H1 (cell line): ENCODE data around the gene ARHGEF28. TPM values are rescaled to one million over a fixed set of nuclear protein-coding genes. Genes with fewer than 3 reads are reported as not detected.

Experiments
- CTCF ChIA-PET: fragments of 300-600 bp; sonication (Branson Sonifier 250); formaldehyde crosslinking; loops from one replicate; lab custom pipeline; 2021; ENCODE audit not compliant: partially characterized antibody; lab: Charles Lee
- POLR2A ChIA-PET: fragments of 300-600 bp; sonication (Branson Sonifier 250); formaldehyde crosslinking; loops from one replicate; lab custom pipeline; 2021; ENCODE audit warnings: inconsistent platforms; ENCODE audit not compliant: partially characterized antibody; lab: Charles Lee
- DNase-seq, 2 experiments: peaks; one replicate each; pipeline versions ENCODE4 v3.0.0 to v3.0.0-alpha.2; 2010 to 2022; ENCODE audit warnings: low spot score in 2 of 2, low read depth in 1 of 2, mixed read lengths in 1 of 2
- FAIRE-seq: peaks from 2 replicates; lab custom pipeline; 2011; peaks lifted over from hg19 to GRCh38; lab: Jason Lieb, UNC
- H2AFZ ChIP-seq: 2 replicates; pipeline ENCODE4 v1.8.1; 2012; ENCODE audit warnings: low read length, inconsistent platforms
- H2AK5ac ChIP-seq: 2 replicates; pipeline ENCODE4 v1.6.1; 2013; ENCODE audit warnings: low read depth, low read length
- H2BK120ac ChIP-seq: replicated peaks from 2 replicates; pipeline ENCODE3; 2013; ENCODE audit warnings: low read depth, low read length, inconsistent platforms
- H2BK12ac ChIP-seq: 2 replicates; pipeline ENCODE4 v1.6.1; 2013; ENCODE audit warnings: low read depth, low read length
- H2BK15ac ChIP-seq: 2 replicates; pipeline ENCODE4 v1.6.1; 2013; ENCODE audit warnings: low read length
- H2BK20ac ChIP-seq: 2 replicates; pipeline ENCODE4 v1.6.1; 2013; ENCODE audit warnings: low read length
- H2BK5ac ChIP-seq: 2 replicates; pipeline ENCODE4 v1.6.1; 2013; ENCODE audit warnings: low read depth, low read length
- H3K14ac ChIP-seq: 2 replicates; pipeline ENCODE4 v1.6.1; 2013; ENCODE audit warnings: inconsistent platforms; ENCODE audit not compliant: insufficient read length
- H3K18ac ChIP-seq: 2 replicates; pipeline ENCODE4 v1.6.1; 2013; ENCODE audit warnings: low read length; ENCODE audit errors: extremely low read depth
- H3K23ac ChIP-seq: 2 replicates; pipeline ENCODE4 v1.6.1; 2013; ENCODE audit warnings: inconsistent platforms; ENCODE audit not compliant: insufficient read length
- H3K23me2 ChIP-seq: 2 replicates; pipeline ENCODE4 v1.6.1; 2013; ENCODE audit warnings: low read depth, low read length
- H3K27ac ChIP-seq: 2 replicates; pipeline ENCODE4 v1.6.1; 2011; ENCODE audit warnings: low read depth, low read length, inconsistent platforms
- H3K27me3 ChIP-seq, 4 experiments: replicated peaks in 1 of 4; 1 replicate in 1 of 4; 2 replicates in 3 of 4; pipeline versions ENCODE4 v1.6.1 to v1.8.1; 2011 to 2013; ENCODE audit warnings: low read length in 3 of 4, mild to moderate bottlenecking in 3 of 4, inconsistent platforms in 2 of 4, mixed read lengths in 2 of 4, moderate library complexity in 1 of 4; ENCODE audit not compliant: control insufficient read depth in 3 of 4, insufficient read depth in 3 of 4; ENCODE audit errors: extremely low read depth in 1 of 4
- H3K36me3 ChIP-seq, 4 experiments: 2 replicates each; pipeline versions ENCODE4 v1.6.1 to v1.8.1; 2011 to 2013; ENCODE audit warnings: mild to moderate bottlenecking in 4 of 4, low read length in 3 of 4, moderate library complexity in 2 of 4, control low read depth in 1 of 4, inconsistent platforms in 1 of 4; ENCODE audit not compliant: insufficient read depth in 4 of 4, control insufficient read depth in 2 of 4
- H3K4ac ChIP-seq: replicated peaks from 2 replicates; pipeline ENCODE3; 2013; ENCODE audit warnings: low read length, low read depth, mixed read lengths, inconsistent platforms; ENCODE audit not compliant: insufficient read length
- H3K4me1 ChIP-seq, 4 experiments: replicated peaks in 1 of 4; 1 replicate in 1 of 4; 2 replicates in 3 of 4; pipeline versions ENCODE4 v1.6.1 to v1.8.1; 2011 to 2013; ENCODE audit warnings: low read length in 3 of 4, inconsistent platforms in 2 of 4, mixed read lengths in 1 of 4; ENCODE audit not compliant: insufficient read depth in 4 of 4, control insufficient read depth in 3 of 4
- H3K4me2 ChIP-seq, 2 experiments: 2 replicates each; pipeline versions ENCODE4 v1.6.1 to v1.8.1; 2011 to 2013; ENCODE audit warnings: low read depth in 2 of 2, low read length in 2 of 2, control low read depth in 1 of 2, inconsistent platforms in 1 of 2, mild to moderate bottlenecking in 1 of 2; ENCODE audit not compliant: insufficient read depth in 1 of 2
- H3K4me3 ChIP-seq, 4 experiments: fragments of 200-600, 300-600 bp in 1 of 4; sonication (generic), shearing (Covaris generic), sonication (Bioruptor Twin) in 1 of 4; 2 replicates each; pipeline versions ENCODE4 v1.5.1 to v1.8.1; 2011 to 2016; ENCODE audit warnings: low read length in 4 of 4, low read depth in 3 of 4, control low read depth in 2 of 4, inconsistent platforms in 2 of 4, mild to moderate bottlenecking in 2 of 4, mixed read lengths in 1 of 4, moderate library complexity in 1 of 4; ENCODE audit not compliant: insufficient read depth in 2 of 4; ENCODE audit errors: extremely low read depth in 1 of 4
- H3K56ac ChIP-seq: replicated peaks from 2 replicates; pipeline ENCODE3; 2013; ENCODE audit warnings: low read depth, mild to moderate bottlenecking, mixed read lengths, low read length, inconsistent platforms; ENCODE audit not compliant: insufficient read length
- H3K79me1 ChIP-seq: 2 replicates; pipeline ENCODE4 v1.6.1; 2013; ENCODE audit warnings: low read depth, low read length, control low read depth
- H3K79me2 ChIP-seq, 2 experiments: 2 replicates each; pipeline versions ENCODE4 v1.6.1 to v1.8.1; 2012 to 2013; ENCODE audit warnings: low read length in 2 of 2, mild to moderate bottlenecking in 2 of 2, inconsistent platforms in 1 of 2; ENCODE audit not compliant: insufficient read depth in 2 of 2, control insufficient read depth in 1 of 2
- H3K9ac ChIP-seq, 4 experiments: replicated peaks in 1 of 4; 1 replicate in 1 of 4; 2 replicates in 3 of 4; pipeline versions ENCODE4 v1.6.1 to v1.8.1; 2011 to 2013; ENCODE audit warnings: low read depth in 3 of 4, low read length in 3 of 4, control low read depth in 2 of 4, mild to moderate bottlenecking in 2 of 4, moderate library complexity in 2 of 4, inconsistent platforms in 1 of 4; ENCODE audit errors: extremely low read depth in 1 of 4
- H3K9me3 ChIP-seq, 2 experiments: 2 replicates each; pipeline versions ENCODE4 v1.6.1 to v1.8.1; 2012 to 2013; ENCODE audit warnings: mild to moderate bottlenecking in 2 of 2, moderate library complexity in 2 of 2, control low read depth in 1 of 2, inconsistent platforms in 1 of 2, low read depth in 1 of 2, low read length in 1 of 2, mixed read lengths in 1 of 2; ENCODE audit not compliant: insufficient read depth in 2 of 2
- H4K20me1 ChIP-seq, 2 experiments: replicated peaks in 1 of 2; 2 replicates each; pipeline versions ENCODE3 to v1.8.1; 2011 to 2013; ENCODE audit warnings: inconsistent platforms in 2 of 2, low read length in 2 of 2, mild to moderate bottlenecking in 1 of 2; ENCODE audit not compliant: insufficient read depth in 2 of 2, control insufficient read depth in 1 of 2
- H4K5ac ChIP-seq: 2 replicates; pipeline ENCODE4 v1.6.1; 2013; ENCODE audit warnings: low read length, low read depth, mixed read lengths, inconsistent platforms; ENCODE audit not compliant: insufficient read length
- H4K8ac ChIP-seq: 2 replicates; pipeline ENCODE4 v1.8.0; 2013; ENCODE audit warnings: mild to moderate bottlenecking, moderate library complexity, low read length, inconsistent platforms; ENCODE audit not compliant: insufficient read depth; ENCODE audit errors: extremely low read depth
- H4K91ac ChIP-seq: replicated peaks from 2 replicates; pipeline ENCODE3; 2013; ENCODE audit warnings: low read length, mixed read lengths, inconsistent platforms; ENCODE audit not compliant: insufficient read length
- ASH2L ChIP-seq: fragments of 200-600, 300-600 bp; sonication (generic); IDR thresholded peaks from one replicate; pipeline ENCODE4 v1.7.1; 2017; ENCODE audit warnings: low read length
- CBX5 ChIP-seq: fragments of 300-800, 300-1000 bp; sonication (generic); IDR thresholded peaks from 2 replicates; pipeline ENCODE4 v1.7.1; 2016; ENCODE audit warnings: antibody characterized with exemption, low read length, low read depth
- CTBP2 ChIP-seq: IDR thresholded peaks from 2 replicates; pipeline ENCODE4 v1.7.0; 2011; ENCODE audit warnings: borderline replicate concordance, mild to moderate bottlenecking, moderate library complexity, mixed read lengths, low read length; ENCODE audit not compliant: insufficient read depth, insufficient read length
- EGR1 ChIP-seq: IDR thresholded peaks from 2 replicates; pipeline ENCODE4 v1.6.1; 2011; ENCODE audit warnings: low read depth, low read length, borderline replicate concordance
- GABPA ChIP-seq: IDR thresholded peaks from 2 replicates; pipeline ENCODE4 v1.6.1; 2011; ENCODE audit warnings: mild to moderate bottlenecking, low read length, moderate library complexity, borderline replicate concordance; ENCODE audit not compliant: insufficient read depth
- HDAC2 ChIP-seq, 2 experiments: fragments of 300-600 bp in 1 of 2; sonication (generic) in 1 of 2; IDR thresholded peaks; 2 replicates each; pipeline ENCODE4 v1.6.1; 2011 to 2012; ENCODE audit warnings: low read depth in 2 of 2, low read length in 2 of 2, mild to moderate bottlenecking in 2 of 2, moderate library complexity in 2 of 2, borderline replicate concordance in 1 of 2, inconsistent platforms in 1 of 2
- RXRA ChIP-seq: IDR thresholded peaks from 2 replicates; pipeline ENCODE4 v1.6.1; 2011; ENCODE audit warnings: low read depth, mild to moderate bottlenecking, low read length, moderate library complexity; ENCODE audit not compliant: insufficient read depth
- SIRT6 ChIP-seq: IDR thresholded peaks from one replicate; pipeline ENCODE4 v1.7.1; 2012; ENCODE audit warnings: low read length, inconsistent platforms
- SUZ12 ChIP-seq: fragments of 200-600 bp; sonication (generic); IDR thresholded peaks from 2 replicates; pipeline ENCODE4 v1.6.1; 2012; ENCODE audit warnings: mild to moderate bottlenecking, inconsistent platforms, low read length, moderate library complexity, mixed read lengths
- YY1 ChIP-seq: IDR thresholded peaks from 2 replicates; pipeline ENCODE4 v1.6.1; 2011; ENCODE audit warnings: low read depth, mild to moderate bottlenecking, low read length
- WGBS, 2 experiments: shearing (Covaris generic) in 1 of 2; methylation state at CpG; one replicate each; pipeline versions ENCODE4 v1.1.6 to v1.1.7; 2013 to 2015; ENCODE audit warnings: low lambda C conversion rate in 2 of 2, mixed read lengths in 2 of 2, inconsistent platforms in 1 of 2, low coverage in 1 of 2, missing lambda C conversion rate in 1 of 2; ENCODE audit not compliant: insufficient replicate concordance in 2 of 2, insufficient coverage in 1 of 2, insufficient read length in 1 of 2; ENCODE audit errors: extremely low coverage in 1 of 2, missing lambda C conversion rate in 1 of 2; 5-methylcytosine and 5-hydroxymethylcytosine counted together
- polyA plus RNA-seq, 7 experiments: library from polyadenylated mRNA; depleted of rRNA in 3 of 7; stranded (reverse) in 5 of 7; unstranded in 2 of 7; fragments of >200 nt in 5 of 7; fragments of 200-250 nt in 2 of 7; gene quantifications; 1 replicate in 5 of 7; 2 replicates in 1 of 7; 4 replicates in 1 of 7; pipeline versions ENCODE4 v1.2.1 to v1.2.3, GENCODE V29; 2011 to 2013; ENCODE audit warnings: missing spikeins in 2 of 7, mixed read lengths in 2 of 7
- total RNA-seq: library from RNA; stranded (reverse); fragmentation: NEBNext Ultra II Directional; extraction: Animal tissue kit (Norgen Biotek cat#: 25700); gene quantifications from 2 replicates; pipeline ENCODE4 v1.2.1, GENCODE V29; 2021
- TF ChIP-seq, protein P1 (sequence below): IDR thresholded peaks from 2 replicates; pipeline ENCODE4 v1.6.1; 2012; ENCODE audit warnings: inconsistent platforms

Gene ARHGEF28
- total and polyA plus RNA-seq, 2 of the 8 experiments (the other 6 are each of a cell fraction or from before 2014, with no cell fraction given), result 0.33 to 1.0 TPM

GRCh38 chr5:73642344-73642743, 16.3 kb downstream of the ARHGEF28 start:
- Histone ChIP-seq H4K20me1 (no peaks in the 10 kb centered on the region), H3K4ac (no peak overlapping the region), H3K27me3 (no peaks in the 10 kb centered on the region; a peak in 1 of 7 replicates), H2BK5ac (no peak overlapping the region), H3K27ac (no peak overlapping the region), H4K8ac (no peak overlapping the region), H2BK12ac (no peak overlapping the region), H2BK120ac (no peak overlapping the region), H3K9me3 (no peaks in the 10 kb centered on the region), H2AFZ (no peak overlapping the region), H2BK20ac (no peak overlapping the region), H3K56ac (no peak overlapping the region), H3K9ac (no peak overlapping the region), H2AK5ac (no peak overlapping the region), H3K23ac (no peak overlapping the region), H3K4me3 (no peak overlapping the region), H3K79me2 (no peaks in the 10 kb centered on the region), H3K14ac (no peak overlapping the region), H2BK15ac (no peak overlapping the region), H3K4me2 (no peak overlapping the region), H3K79me1 (no peaks in the 10 kb centered on the region), H3K18ac (no peak overlapping the region), H4K5ac (no peak overlapping the region), H3K36me3 (no peaks in the 10 kb centered on the region), H3K23me2 (no peaks in the 10 kb centered on the region; the same call in 1 of the 2 replicates), H3K4me1 (peaks cover 3 to 9% (median 4%) of the 10 kb centered on the region in 4 experiments; a peak in 6 of 7 replicates), H4K91ac (no peak overlapping the region)
- POLR2A ChIA-PET, result no interaction called here
- CTCF ChIA-PET, result interaction anchor here (0.7 to 1.0 kb wide), 4 partner anchors 9 to 1403 kb away, joined by 3 to 4 read pairs (median 4); no protein-coding TSS in a partner anchor
- DNase-seq, result no peak
- no peak for TF ChIP-seq HDAC2 (IDR thresholded peaks at IDR 0.05; ENCODE audit: borderline replicate concordance in 1 of 2, low read depth in 2 of 2, low read length in 2 of 2)
- TF ChIP-seq CBX5, result no peak
- TF ChIP-seq EGR1, result no peak
- TF ChIP-seq, protein P1, sequence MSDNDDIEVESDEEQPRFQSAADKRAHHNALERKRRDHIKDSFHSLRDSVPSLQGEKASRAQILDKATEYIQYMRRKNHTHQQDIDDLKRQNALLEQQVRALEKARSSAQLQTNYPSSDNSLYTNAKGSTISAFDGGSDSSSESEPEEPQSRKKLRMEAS, result no peak
- no peak for TF ChIP-seq YY1
- TF ChIP-seq SIRT6, result no peak
- TF ChIP-seq ASH2L, result no peak
- TF ChIP-seq CTBP2, result no peak
- TF ChIP-seq RXRA, result no peak
- no peak for TF ChIP-seq SUZ12
- TF ChIP-seq GABPA, result no peak
- WGBS, 2 experiments, result 68% methylated on average over 4 of the region's 4 CpGs; no CpG with 5 or more reads in 1 of the 2 experiments
- no peak for FAIRE-seq
